A549 (cell line): ENCODE measurements around the gene CEP126.

Experiments used
- CTCF ChIP-seq: fragments of >200 bp; sonication (Bioruptor Twin); formaldehyde crosslinking; IDR thresholded peaks from 3 replicates; pipeline ENCODE4 v1.5.1; 2016
- GATA3 ChIP-seq: IDR thresholded peaks from 2 replicates; pipeline ENCODE4 v1.6.1; 2012; ENCODE audit warnings: borderline replicate concordance
- HMGXB4 ChIP-seq: fragments of 250-450 bp; sonication (Bioruptor Pico); IDR thresholded peaks from 2 replicates; pipeline ENCODE4 v1.5.0; 2021; ENCODE audit warnings: mild to moderate bottlenecking, moderate library complexity, borderline replicate concordance
- NR3C1 ChIP-seq: fragments of >200 bp; sonication (Bioruptor Twin); formaldehyde crosslinking; IDR thresholded peaks from 3 replicates; pipeline ENCODE4 v1.6.1; 2017
- POLR2A ChIP-seq: IDR thresholded peaks from 2 replicates; pipeline ENCODE4 v1.6.1; 2012; ENCODE audit warnings: mild to moderate bottlenecking, low read length
- RAD21 ChIP-seq, 2 experiments: fragments of >200 bp in 1 of 2; sonication (Bioruptor Twin) in 1 of 2; formaldehyde crosslinking in 1 of 2; IDR thresholded peaks in 1 of 2; conservative IDR thresholded peaks in 1 of 2; 2 replicates in 1 of 2; 3 replicates in 1 of 2; pipeline ENCODE4 v1.6.1; 2012 to 2018; ENCODE audit warnings: inconsistent platforms in 1 of 2
- ZSCAN20 ChIP-seq: fragments of 250-450 bp; sonication (Bioruptor Pico); IDR thresholded peaks from 2 replicates; pipeline ENCODE4 v1.8.0; 2022; ENCODE audit warnings: mild to moderate bottlenecking, moderate library complexity

GRCh38 chr11:102046841-102047240 lies 132.0 kb downstream of the CEP126 start:
- TF ChIP-seq CTCF (no peak), RAD21 (conservative IDR thresholded peaks at IDR 0.05 in 1 of 2, IDR thresholded peaks at IDR 0.05 in 1 of 2) (no peak), NR3C1 (no peak), POLR2A (no peak), HMGXB4 (CRISPR knock-in tag) (no peak), ZSCAN20 (CRISPR knock-in tag) (no peak), GATA3 (no peak)
